Ovary (tissue), 9 donors: Measurements from ENCODE around the gene POMT1. TPM values are rescaled to one million over a fixed set of nuclear protein-coding genes. Genes with fewer than 3 reads are reported as not detected.

ENCODE experiments used
- DNase-seq, 5 donors: peaks; one replicate each; pipeline ENCODE4 v3.0.0-alpha.2; 2019 to 2020
- H3K27ac ChIP-seq, 2 donors: fragments of 200-600 bp; one replicate each; pipeline versions ENCODE4 v1.5.1 to v1.8.0; 2019 to 2022
- H3K27me3 ChIP-seq: fragments of 200-600 bp; one replicate; pipeline ENCODE4 v1.8.0; 2022
- H3K36me3 ChIP-seq: fragments of 200-600 bp; sonication (generic); one replicate; pipeline ENCODE4 v1.5.1; 2019
- H3K4me1 ChIP-seq: one replicate; pipeline ENCODE4 v1.8.1; 2013; ENCODE audit warnings: mild to moderate bottlenecking, moderate library complexity; ENCODE audit not compliant: insufficient read depth
- H3K4me3 ChIP-seq: fragments of 200-600 bp; sonication (generic); one replicate; pipeline ENCODE4 v1.5.1; 2017
- H3K9me3 ChIP-seq, 2 donors: fragments of 200-600 bp in 1 of 2; sonication (generic) in 1 of 2; one replicate each; pipeline versions ENCODE4 v1.5.1 to v1.8.1; 2013 to 2019; ENCODE audit warnings: mild to moderate bottlenecking in 1 of 2, moderate library complexity in 1 of 2
- EP300 ChIP-seq: sonication (generic); formaldehyde crosslinking; IDR thresholded peaks from one replicate; pipeline ENCODE4 v1.6.1; 2017; ENCODE audit warnings: antibody characterized with exemption
- POLR2A ChIP-seq: fragments of 450-650 bp; IDR thresholded peaks from one replicate; pipeline ENCODE4 v1.6.1; 2017; ENCODE audit warnings: antibody characterized with exemption, mild to moderate bottlenecking, moderate library complexity
- WGBS, 3 donors: extraction: QIAGEN DNeasy Blood & Tissue Kit in 1 of 3; methylation state at CpG; one replicate each; pipeline versions ENCODE4 v1.1.5 to v1.1.7; 2013 to 2017; 5-methylcytosine and 5-hydroxymethylcytosine counted together
- intact Hi-C, 4 donors: fragments of 100-400 bp; cut with DNase I; formaldehyde crosslinking; loops; one replicate each; pipeline versions ENCODE4 v1.11.0 to v1.15.1; 2022 to 2023
- polyA plus RNA-seq, 2 donors: library from polyadenylated mRNA; stranded (reverse); fragments of 200-250 nt in 1 of 2; fragments of 350-450 nt in 1 of 2; fragmentation: Illumina TruSeq in 1 of 2; extraction: RNeasy Lipid Tissue Mini Kit (QIAGEN cat#74804) in 1 of 2; gene quantifications; one replicate each; pipeline ENCODE4 v1.2.3, GENCODE V29; 2013 to 2014
- total RNA-seq, 7 donors: library from RNA; depleted of rRNA in 2 of 7; stranded (reverse); fragments of >200 nt in 2 of 7; fragmentation: NEBNext Ultra II Directional in 3 of 7; extraction: Animal tissue kit (Norgen Biotek cat#: 25700) in 3 of 7; gene quantifications; one replicate each; pipeline versions ENCODE4 v1.1.0 to v1.2.4, GENCODE V29; 2016 to 2023
- TF ChIP-seq, protein P1 (sequence below), 3 donors: fragments of 450-650 bp in 2 of 3; fragments of 200-600 bp in 1 of 3; IDR thresholded peaks; one replicate each; pipeline versions ENCODE4 v1.5.1 to v1.8.0; 2016 to 2022; ENCODE audit warnings: antibody characterized with exemption in 3 of 3, mild to moderate bottlenecking in 1 of 3
- donor health status: DM: no; HTN: no; CAD: no; lungs with moderate emphysema.
- donor health status: DM: no; HTN: no; CAD: no.
- donor health status: Bipolar disorder and iron deficiency.
- donor health status: DM: yes; HTN: yes; CAD: no.
- donor health status: DM: no; HTN: no; CAD: no.
- donor health status: DM: yes; HTN: yes; CAD: no.

Gene POMT1
- total and polyA plus RNA-seq, 9 donors, result 14.6 to 30.8 (median 25.1) TPM

DNA sequence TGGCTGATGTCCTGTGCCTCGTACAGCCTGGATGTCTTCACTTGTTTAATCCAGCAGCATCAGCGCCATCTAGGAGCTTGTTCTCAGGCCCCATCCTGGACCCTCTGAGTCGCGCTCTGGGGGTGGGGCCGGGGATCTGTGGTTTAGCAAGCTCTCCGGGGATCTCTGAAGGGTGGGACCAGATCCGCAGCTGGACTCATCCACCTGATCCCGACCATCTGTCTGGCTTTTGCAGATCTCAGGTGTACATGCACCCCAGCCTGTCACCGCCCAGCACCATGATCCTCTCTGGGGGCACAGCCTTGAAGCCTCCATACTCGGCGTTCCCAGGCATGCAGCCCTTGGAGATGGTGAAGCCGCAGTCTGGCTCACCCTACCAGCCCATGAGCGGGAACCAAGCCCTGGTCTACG lies 15.1 kb upstream of the POMT1 start:
- H3K9me3 ChIP-seq, result no peaks in the 10 kb centered on the region
- no peaks in the 10 kb centered on the region for H3K36me3 ChIP-seq
- H3K4me1 ChIP-seq, result no peaks in the 10 kb centered on the region
- no peaks in the 10 kb centered on the region for H3K27me3 ChIP-seq
- no peak overlapping the region for H3K27ac ChIP-seq
- H3K4me3 ChIP-seq, result no peak overlapping the region
- intact Hi-C loops, result no loop called here
- DNase-seq, result no peak
- no peak for TF ChIP-seq EP300
- TF ChIP-seq, protein P1, sequence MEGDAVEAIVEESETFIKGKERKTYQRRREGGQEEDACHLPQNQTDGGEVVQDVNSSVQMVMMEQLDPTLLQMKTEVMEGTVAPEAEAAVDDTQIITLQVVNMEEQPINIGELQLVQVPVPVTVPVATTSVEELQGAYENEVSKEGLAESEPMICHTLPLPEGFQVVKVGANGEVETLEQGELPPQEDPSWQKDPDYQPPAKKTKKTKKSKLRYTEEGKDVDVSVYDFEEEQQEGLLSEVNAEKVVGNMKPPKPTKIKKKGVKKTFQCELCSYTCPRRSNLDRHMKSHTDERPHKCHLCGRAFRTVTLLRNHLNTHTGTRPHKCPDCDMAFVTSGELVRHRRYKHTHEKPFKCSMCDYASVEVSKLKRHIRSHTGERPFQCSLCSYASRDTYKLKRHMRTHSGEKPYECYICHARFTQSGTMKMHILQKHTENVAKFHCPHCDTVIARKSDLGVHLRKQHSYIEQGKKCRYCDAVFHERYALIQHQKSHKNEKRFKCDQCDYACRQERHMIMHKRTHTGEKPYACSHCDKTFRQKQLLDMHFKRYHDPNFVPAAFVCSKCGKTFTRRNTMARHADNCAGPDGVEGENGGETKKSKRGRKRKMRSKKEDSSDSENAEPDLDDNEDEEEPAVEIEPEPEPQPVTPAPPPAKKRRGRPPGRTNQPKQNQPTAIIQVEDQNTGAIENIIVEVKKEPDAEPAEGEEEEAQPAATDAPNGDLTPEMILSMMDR (IDR thresholded peaks at IDR 0.05), result no peak
- no peak for TF ChIP-seq POLR2A
- 62 to 71% (median 70%) methylated on average over 13 to 14 of the region's 14 CpGs for WGBS, 3 donors

DNA sequence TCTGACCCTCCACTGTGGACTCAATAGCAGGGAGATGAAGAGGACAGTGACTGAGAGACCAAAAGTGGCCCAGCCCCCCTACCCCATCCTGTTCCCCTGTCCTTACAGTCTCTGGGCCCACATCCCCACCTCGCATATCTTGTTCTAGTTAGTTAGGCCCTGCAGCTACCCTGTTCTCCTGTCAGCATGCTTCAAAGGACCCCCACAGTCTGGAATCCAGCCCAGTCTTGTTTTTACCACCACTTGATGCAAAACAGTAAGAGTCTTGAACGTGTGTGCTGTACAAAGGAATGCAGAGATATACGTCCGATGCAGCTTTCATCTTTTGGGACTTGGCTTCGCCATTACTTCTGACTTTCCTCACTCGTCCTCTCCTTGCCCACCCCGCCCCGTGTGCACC lies 12.2 kb upstream of the POMT1 start:
- H3K36me3 ChIP-seq, result no peaks in the 10 kb centered on the region
- intact Hi-C loops, result no loop called here
- no peak overlapping the region for H3K27ac ChIP-seq

DNA sequence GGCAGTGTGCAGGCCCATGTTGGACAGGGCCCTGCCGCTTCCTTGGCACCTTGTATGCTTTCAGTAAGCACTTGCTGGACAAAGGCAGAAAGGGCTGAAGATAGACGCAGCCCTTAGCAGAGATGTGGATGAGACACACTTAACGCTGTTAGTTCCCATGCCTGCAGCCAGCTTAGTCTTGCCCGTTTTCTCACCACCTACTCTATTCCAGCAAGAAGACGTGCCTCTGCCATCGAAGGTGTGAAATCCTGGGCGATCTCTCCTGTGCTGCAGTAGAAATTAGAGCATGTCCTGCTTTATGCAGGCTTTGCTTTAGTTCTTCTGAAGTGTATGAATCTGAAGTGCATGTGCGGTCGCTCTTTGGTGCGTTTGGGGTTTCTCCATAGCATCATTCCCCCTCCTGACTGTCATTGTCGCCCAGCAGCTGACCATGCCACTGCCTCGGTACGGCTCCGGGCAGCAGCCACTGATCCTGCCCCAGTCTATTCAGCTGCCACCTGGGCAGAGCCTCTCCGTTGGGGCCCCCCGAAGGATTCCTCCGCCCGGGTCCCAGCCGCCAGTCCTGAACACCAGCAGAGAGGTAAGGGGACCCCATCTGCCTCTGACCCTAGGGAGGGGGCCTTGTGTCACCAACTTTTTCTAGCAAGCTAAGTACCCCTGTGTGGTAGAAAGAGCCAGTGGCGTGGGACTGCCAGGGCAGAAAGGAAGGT lies 11.6 kb upstream of the POMT1 start:
- intact Hi-C loops, result no loop called here
- Histone ChIP-seq H3K4me1 (no peaks in the 10 kb centered on the region), H3K27me3 (no peaks in the 10 kb centered on the region), H3K9me3 (no peaks in the 10 kb centered on the region), H3K4me3 (no peak overlapping the region), H3K27ac (no peak overlapping the region), H3K36me3 (no peaks in the 10 kb centered on the region)
- no peak for DNase-seq
- WGBS, 3 donors, result 89 to 91% (median 90%) methylated on average over 20 of the region's 20 CpGs
- no peak for TF ChIP-seq EP300
- TF ChIP-seq POLR2A, result no peak
- TF ChIP-seq, protein P1 (IDR thresholded peaks at IDR 0.05), result no peak

More for the DNA sequence above, 12.2 kb upstream of the POMT1 start:
- DNase-seq, result no peak
- TF ChIP-seq POLR2A (no peak), EP300 (no peak)
- TF ChIP-seq, protein P1 (IDR thresholded peaks at IDR 0.05), result no peak
- no peaks in the 10 kb centered on the region for H3K4me1 ChIP-seq
- no peak overlapping the region for H3K4me3 ChIP-seq
- WGBS, 3 donors, result 55 to 60% (median 56%) methylated on average over 8 of the region's 8 CpGs
- H3K9me3 ChIP-seq, result no peaks in the 10 kb centered on the region
- no peaks in the 10 kb centered on the region for H3K27me3 ChIP-seq

DNA sequence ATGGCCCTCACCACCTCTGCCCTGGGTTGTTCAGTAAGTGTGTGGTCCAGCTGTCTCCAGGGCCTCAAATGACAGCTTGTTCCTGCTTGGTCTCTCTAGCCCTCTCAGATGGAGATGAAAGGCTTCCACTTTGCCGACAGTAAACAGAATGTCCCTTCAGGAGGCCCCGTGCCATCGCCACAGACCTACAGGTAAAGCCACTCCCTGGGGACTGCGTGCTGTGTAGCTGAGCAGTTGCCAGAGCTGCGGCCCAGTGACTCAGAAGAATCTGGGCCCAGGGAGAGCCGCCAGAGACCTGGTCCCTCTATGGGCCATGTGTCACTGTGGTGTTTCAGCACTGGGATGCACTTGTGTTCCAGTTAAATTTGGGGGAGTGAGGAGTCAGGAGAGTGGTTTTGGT lies 10.6 kb upstream of the POMT1 start:
- intact Hi-C loops, result no loop called here
- H3K27me3 ChIP-seq, result no peaks in the 10 kb centered on the region
- H3K4me1 ChIP-seq, result no peaks in the 10 kb centered on the region
- H3K27ac ChIP-seq, result no peak overlapping the region
- whole genome bisulfite sequencing, 3 donors, result 76 to 86% (median 84%) methylated on average over 6 of the region's 6 CpGs
- no peak for DNase-seq
- H3K4me3 ChIP-seq, result no peak overlapping the region
- no peaks in the 10 kb centered on the region for H3K36me3 ChIP-seq
- H3K9me3 ChIP-seq, result no peaks in the 10 kb centered on the region
- TF ChIP-seq, protein P1 (IDR thresholded peaks at IDR 0.05), result no peak
- TF ChIP-seq POLR2A, result no peak
- TF ChIP-seq EP300, result no peak
